ENCODE data around the gene R3HDM4.

- no peak for TF ChIP-seq SP1 (IDR thresholded peaks at IDR 0.05)
- TF ChIP-seq, protein P1, sequence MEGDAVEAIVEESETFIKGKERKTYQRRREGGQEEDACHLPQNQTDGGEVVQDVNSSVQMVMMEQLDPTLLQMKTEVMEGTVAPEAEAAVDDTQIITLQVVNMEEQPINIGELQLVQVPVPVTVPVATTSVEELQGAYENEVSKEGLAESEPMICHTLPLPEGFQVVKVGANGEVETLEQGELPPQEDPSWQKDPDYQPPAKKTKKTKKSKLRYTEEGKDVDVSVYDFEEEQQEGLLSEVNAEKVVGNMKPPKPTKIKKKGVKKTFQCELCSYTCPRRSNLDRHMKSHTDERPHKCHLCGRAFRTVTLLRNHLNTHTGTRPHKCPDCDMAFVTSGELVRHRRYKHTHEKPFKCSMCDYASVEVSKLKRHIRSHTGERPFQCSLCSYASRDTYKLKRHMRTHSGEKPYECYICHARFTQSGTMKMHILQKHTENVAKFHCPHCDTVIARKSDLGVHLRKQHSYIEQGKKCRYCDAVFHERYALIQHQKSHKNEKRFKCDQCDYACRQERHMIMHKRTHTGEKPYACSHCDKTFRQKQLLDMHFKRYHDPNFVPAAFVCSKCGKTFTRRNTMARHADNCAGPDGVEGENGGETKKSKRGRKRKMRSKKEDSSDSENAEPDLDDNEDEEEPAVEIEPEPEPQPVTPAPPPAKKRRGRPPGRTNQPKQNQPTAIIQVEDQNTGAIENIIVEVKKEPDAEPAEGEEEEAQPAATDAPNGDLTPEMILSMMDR (IDR thresholded peaks at IDR 0.05; ENCODE audit: low read depth, low read length, missing input control) = no peak
- TF ChIP-seq EGR1 (IDR thresholded peaks at IDR 0.05; ENCODE audit: low read depth in 2 of 2) = no peak
- no peak for TF ChIP-seq RAD21 (IDR thresholded peaks at IDR 0.05)
- no peak for TF ChIP-seq HNF4A (conservative IDR thresholded peaks at IDR 0.05)
- TF ChIP-seq JUND (IDR thresholded peaks at IDR 0.05) = no peak
- TF ChIP-seq, protein P2, sequence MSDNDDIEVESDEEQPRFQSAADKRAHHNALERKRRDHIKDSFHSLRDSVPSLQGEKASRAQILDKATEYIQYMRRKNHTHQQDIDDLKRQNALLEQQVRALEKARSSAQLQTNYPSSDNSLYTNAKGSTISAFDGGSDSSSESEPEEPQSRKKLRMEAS (IDR thresholded peaks at IDR 0.05) = no peak
- no peak for TF ChIP-seq GABPA (IDR thresholded peaks at IDR 0.05 in 1 of 2, conservative IDR thresholded peaks at IDR 0.05 in 1 of 2)
- TF ChIP-seq FOXA1 (IDR thresholded peaks at IDR 0.05) = no peak
- TF ChIP-seq TAF1 (conservative IDR thresholded peaks at IDR 0.05) = no peak
Measured at GRCh38 chr19:901216-902092, 11.6 kb downstream of the R3HDM4 start.

Data from liver (tissue), 3 donors.